Hematopoietic multipotent progenitor cell (in vitro differentiated cells): Measurements from ENCODE around the gene PACS2. TPM values are rescaled to one million over a fixed set of nuclear protein-coding genes. Genes with fewer than 3 reads are reported as not detected.
A peak's percentile ranks its signal among the peaks of the same experiment; 100 is the strongest.

Source experiments
- DNase-seq, 3 donors: peaks; one replicate each; pipeline ENCODE4 v3.0.0-alpha.2; 2011 to 2015; ENCODE audit warnings: low read depth in 2 of 3, low spot score in 2 of 3
- total RNA-seq: library from RNA; depleted of rRNA; stranded (reverse); fragments of >200 nt; gene quantifications from one replicate; pipeline ENCODE4 v1.2.3, GENCODE V29; 2012

Gene PACS2
- total RNA-seq, 1 donor: 104 TPM

- DNase-seq: no peak
These were observed 104.0 kb downstream of the PACS2 start for GRCh38 chr14:105418269-105419194.

- DNase-seq: peak in 2 of 3 donors; percentile 46 to 50
These were observed 104.9 kb downstream of the PACS2 start, which contains the start of gene MTA1 for GRCh38 chr14:105419195-105420091. MTA1 (plus strand) TSS chr14:105419827; CDS start chr14:105420036, 209 bp downstream.

- DNase-seq: no peak
These were observed 105.8 kb downstream of the PACS2 start for GRCh38 chr14:105420101-105420973.

- no peak for DNase-seq
These were observed 106.6 kb downstream of the PACS2 start for GRCh38 chr14:105420974-105421674.

- peak in 2 of 3 donors; percentile 23 to 31 for DNase-seq
These were observed 107.4 kb downstream of the PACS2 start for GRCh38 chr14:105421723-105422615.

- no peak for DNase-seq
These were observed 108.3 kb downstream of the PACS2 start for GRCh38 chr14:105422695-105423487.

- DNase-seq: no peak
These were observed 109.1 kb downstream of the PACS2 start for GRCh38 chr14:105423488-105424195.

- no peak for DNase-seq
These were observed 110.3 kb downstream of the PACS2 start for GRCh38 chr14:105424861-105425260.

GRCh38 chr14:105425823-105426247 is 111.3 kb downstream of the PACS2 start:
- DNase-seq: no peak

- DNase-seq: no peak
These were observed 112.0 kb downstream of the PACS2 start for GRCh38 chr14:105426416-105427130.

- DNase-seq: no peak
These were observed 112.9 kb downstream of the PACS2 start for GRCh38 chr14:105427412-105427811.

- no peak for DNase-seq
These were observed 113.5 kb downstream of the PACS2 start for GRCh38 chr14:105427936-105428485.

- DNase-seq: no peak
These were observed 115.5 kb downstream of the PACS2 start for GRCh38 chr14:105430042-105430441.

GRCh38 chr14:105430565-105430964 is 116.0 kb downstream of the PACS2 start:
- DNase-seq: no peak

GRCh38 chr14:105431256-105431655 is 116.7 kb downstream of the PACS2 start:
- DNase-seq: no peak

GRCh38 chr14:105432657-105433056 is 118.1 kb downstream of the PACS2 start:
- DNase-seq: no peak
